ENCODE measurements around the gene GNAQ.
"Not testable (repeated sequence)": the region's sequence is repeated elsewhere in the genome, so short reads cannot be mapped to it uniquely, and the experiment has no call there.

Gene GNAQ

GRCh38 chr9:78031444-78031892 lies at the start of gene GNAQ:
Gene GNAQ (minus strand): TSS chr9:78031811. CDS start chr9:78031235, 576 bp downstream.
- peak in 1 of 2 donors; percentile 48 for DNase-seq

GRCh38 chr9:78074385-78075291 lies 43.0 kb upstream of the GNAQ start:
- DNase-seq, result peak in 1 of 2 donors; percentile 7

GRCh38 chr9:78073722-78074121 lies 42.1 kb upstream of the GNAQ start:
- no peak for DNase-seq

- no peak for DNase-seq
Observed at GRCh38 chr9:78072586-78073199, 41.1 kb upstream of the GNAQ start.

- no peak for DNase-seq
Observed at GRCh38 chr9:78070521-78070920, 38.9 kb upstream of the GNAQ start.

- DNase-seq, result no peak
Observed at GRCh38 chr9:78064075-78064474, 32.5 kb upstream of the GNAQ start.

GRCh38 chr9:78062710-78063109 lies 31.1 kb upstream of the GNAQ start:
- DNase-seq, result no peak

- DNase-seq, result not testable (repeated sequence)
Observed at GRCh38 chr9:78054218-78054617, 22.6 kb upstream of the GNAQ start.

- no peak for DNase-seq
Observed at GRCh38 chr9:78053627-78054026, 22.0 kb upstream of the GNAQ start.

- DNase-seq, result no peak
Observed at GRCh38 chr9:78050421-78050820, 18.8 kb upstream of the GNAQ start.

- DNase-seq, result no peak
Observed at GRCh38 chr9:78049484-78049883, 17.9 kb upstream of the GNAQ start.

- DNase-seq, result no peak
Observed at GRCh38 chr9:78047106-78047505, 15.5 kb upstream of the GNAQ start.

GRCh38 chr9:78046112-78046511 lies 14.5 kb upstream of the GNAQ start:
- DNase-seq, result no peak

GRCh38 chr9:78044886-78045285 lies 13.3 kb upstream of the GNAQ start:
- DNase-seq, result no peak

GRCh38 chr9:78044189-78044588 lies 12.6 kb upstream of the GNAQ start:
- no peak for DNase-seq

- DNase-seq, result no peak
Observed at GRCh38 chr9:78041971-78042370, 10.4 kb upstream of the GNAQ start.

- no peak for DNase-seq
Observed at GRCh38 chr9:78040726-78041125, 9.1 kb upstream of the GNAQ start.

GRCh38 chr9:78038620-78039300 lies 7.1 kb upstream of the GNAQ start:
- no peak for DNase-seq

- peak; percentile 42 to 45 for DNase-seq
Observed at GRCh38 chr9:78035383-78035993, 3.9 kb upstream of the GNAQ start.

- DNase-seq, result no peak
Observed at GRCh38 chr9:78033870-78034269, 2.3 kb upstream of the GNAQ start.

- DNase-seq, result no peak
Observed at GRCh38 chr9:78032730-78033457, 1.3 kb upstream of the GNAQ start.
